Upper lobe of left lung (tissue), 6 donors: ENCODE data around the gene RBM15B. TPM values are rescaled to one million over a fixed set of nuclear protein-coding genes. Genes with fewer than 3 reads are reported as not detected.

Source experiments
- ATAC-seq, 2 donors: fragments of 200-7000 bp; cut with Tn5 transposase; one replicate each; pipeline ENCODE4 v1.9.1; 2022; ENCODE audit warnings: mild to moderate bottlenecking in 2 of 2, moderate library complexity in 2 of 2; ENCODE audit not compliant: low FRiP score in 2 of 2
- DNase-seq, 2 donors: peaks; one replicate each; pipeline ENCODE4 v3.0.0-alpha.2; 2019 to 2020
- H3K27ac ChIP-seq, 4 donors: fragments of 200-600 bp; sonication (generic); one replicate each; pipeline ENCODE4 v1.5.1; 2016 to 2019
- H3K27me3 ChIP-seq, 4 donors: fragments of 200-600 bp; sonication (generic); one replicate each; pipeline ENCODE4 v1.5.1; 2017 to 2019
- H3K36me3 ChIP-seq, 4 donors: fragments of 200-600 bp; sonication (generic); one replicate each; pipeline ENCODE4 v1.5.1; 2016 to 2019
- H3K4me1 ChIP-seq, 4 donors: fragments of 200-600 bp; sonication (generic); one replicate each; pipeline ENCODE4 v1.5.1; 2018 to 2019
- H3K4me3 ChIP-seq, 4 donors: fragments of 200-600 bp; sonication (generic); one replicate each; pipeline ENCODE4 v1.5.1; 2017 to 2019; ENCODE audit warnings: mild to moderate bottlenecking in 2 of 4, moderate library complexity in 1 of 4
- H3K9me3 ChIP-seq, 4 donors: fragments of 200-600 bp; sonication (generic); one replicate each; pipeline ENCODE4 v1.5.1; 2018 to 2019
- CTCF ChIP-seq, 6 experiments: fragments of 450-650 bp in 4 of 6; fragments of 200-600 bp in 2 of 6; sonication (generic) in 2 of 6; IDR thresholded peaks; one replicate each; pipeline ENCODE4 v1.5.1; 2016 to 2019; ENCODE audit warnings: antibody characterized with exemption in 6 of 6
- EP300 ChIP-seq, 4 donors: sonication (generic); formaldehyde crosslinking; IDR thresholded peaks; one replicate each; pipeline ENCODE4 v1.5.1; 2017; ENCODE audit warnings: antibody characterized with exemption in 4 of 4, control low read depth in 2 of 4
- POLR2A ChIP-seq, 4 donors: fragments of 450-650 bp; IDR thresholded peaks; one replicate each; pipeline ENCODE4 v1.5.1; 2016 to 2017; ENCODE audit warnings: antibody characterized with exemption in 4 of 4, mild to moderate bottlenecking in 2 of 4
- POLR2AphosphoS5 ChIP-seq, 2 donors: sonication (generic); formaldehyde crosslinking; IDR thresholded peaks; one replicate each; pipeline ENCODE4 v1.5.1; 2017; ENCODE audit warnings: antibody characterized with exemption in 2 of 2
- WGBS, 2 donors: methylation state at CpG; one replicate each; pipeline ENCODE4 v1.1.5; 2017 to 2018; 5-methylcytosine and 5-hydroxymethylcytosine counted together
- total RNA-seq, 6 donors: library from RNA; depleted of rRNA in 4 of 6; stranded (reverse); fragments of >200 nt in 4 of 6; gene quantifications; one replicate each; pipeline versions ENCODE4 v1.1.0 to v1.2.1, GENCODE V29; 2016 to 2021
- donor health status: DM: no; HTN: no; CAD: no; lungs with moderate emphysema.
- donor health status: DM: no; HTN: yes; CAD: no; lungs with severe emphysema.

The RBM15B gene
- total RNA-seq, 6 donors from 2014 or later, result 22.0 to 39.8 (median 27.2) TPM

- no peaks in the 10 kb centered on the region for H3K27me3 ChIP-seq
- no peak for TF ChIP-seq POLR2A (IDR thresholded peaks at IDR 0.05)
- no peak for TF ChIP-seq CTCF (IDR thresholded peaks at IDR 0.05)
- TF ChIP-seq POLR2AphosphoS5 (IDR thresholded peaks at IDR 0.05), result no peak
- no peak for TF ChIP-seq EP300 (IDR thresholded peaks at IDR 0.05)
- WGBS, 2 donors, result 95 to 96% methylated on average over 21 to 41 of the region's 42 CpGs
- peak in 1 of 2 donors; percentile 69 for DNase-seq
- no peak for ATAC-seq
- H3K27ac ChIP-seq, result peak overlapping the region; percentile 87 to 95 (median 92)
- H3K4me3 ChIP-seq, result peak overlapping the region; percentile 64 to 91 (median 82)
- peaks cover 52 to 82% (median 57%) of the 10 kb centered on the region in 4 donors for H3K4me1 ChIP-seq
- peaks cover 6 to 79% (median 55%) of the 10 kb centered on the region in 4 donors for H3K36me3 ChIP-seq
- no peaks in the 10 kb centered on the region for H3K9me3 ChIP-seq
These were observed 1.5 kb downstream of the RBM15B start for GRCh38 chr3:51392355-51393133.

DNA sequence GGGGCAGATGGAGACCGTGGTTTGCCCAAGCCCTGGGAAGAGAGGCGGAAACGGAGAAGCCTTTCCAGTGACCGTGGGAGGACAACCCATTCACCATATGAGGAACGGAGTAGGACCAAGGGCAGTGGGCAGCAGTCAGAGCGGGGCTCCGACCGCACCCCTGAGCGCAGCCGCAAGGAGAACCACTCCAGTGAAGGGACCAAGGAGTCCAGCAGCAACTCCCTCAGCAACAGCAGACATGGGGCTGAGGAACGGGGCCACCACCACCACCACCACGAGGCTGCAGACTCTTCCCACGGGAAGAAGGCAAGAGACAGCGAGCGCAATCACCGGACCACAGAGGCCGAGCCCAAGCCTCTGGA, 2.0 kb downstream of the RBM15B start:
- Histone ChIP-seq H3K4me1 (peaks cover 46 to 76% (median 53%) of the 10 kb centered on the region in 4 donors), H3K9me3 (no peaks in the 10 kb centered on the region), H3K27ac (no peak overlapping the region), H3K4me3 (no peak overlapping the region), H3K27me3 (no peaks in the 10 kb centered on the region), H3K36me3 (peaks cover 6 to 79% (median 61%) of the 10 kb centered on the region in 4 donors)
- no peak for TF ChIP-seq POLR2A (IDR thresholded peaks at IDR 0.05)
- TF ChIP-seq POLR2AphosphoS5 (IDR thresholded peaks at IDR 0.05), result no peak
- no peak for TF ChIP-seq CTCF (IDR thresholded peaks at IDR 0.05)
- no peak for TF ChIP-seq EP300 (IDR thresholded peaks at IDR 0.05)
- DNase-seq (peak in 1 of 2 donors; percentile 72), ATAC-seq (no peak)
- WGBS, 2 donors, result 94 to 98% methylated on average over 17 of the region's 17 CpGs

GRCh38 chr3:51393564-51393963, 2.5 kb downstream of the RBM15B start:
- no peaks in the 10 kb centered on the region for H3K27me3 ChIP-seq
- DNase-seq (peak in 1 of 2 donors; percentile 46), ATAC-seq (no peak)
- WGBS, 2 donors, result 90 to 93% methylated on average over 10 to 12 of the region's 14 CpGs
- no peak overlapping the region for H3K4me3 ChIP-seq
- peaks cover 6 to 79% (median 61%) of the 10 kb centered on the region in 4 donors for H3K36me3 ChIP-seq
- peaks cover 43 to 71% (median 50%) of the 10 kb centered on the region in 4 donors for H3K4me1 ChIP-seq
- H3K9me3 ChIP-seq, result no peaks in the 10 kb centered on the region
- TF ChIP-seq POLR2AphosphoS5 (IDR thresholded peaks at IDR 0.05) (no peak), POLR2A (IDR thresholded peaks at IDR 0.05) (no peak), EP300 (IDR thresholded peaks at IDR 0.05) (no peak), CTCF (IDR thresholded peaks at IDR 0.05) (no peak)
- no peak overlapping the region for H3K27ac ChIP-seq

GRCh38 chr3:51394541-51394940, 3.5 kb downstream of the RBM15B start:
- DNase-seq (no peak), ATAC-seq (no peak)
- TF ChIP-seq EP300 (IDR thresholded peaks at IDR 0.05), result no peak
- no peak for TF ChIP-seq POLR2A (IDR thresholded peaks at IDR 0.05)
- TF ChIP-seq POLR2AphosphoS5 (IDR thresholded peaks at IDR 0.05), result no peak
- TF ChIP-seq CTCF (IDR thresholded peaks at IDR 0.05), result no peak
- peaks cover 41 to 62% (median 43%) of the 10 kb centered on the region in 4 donors for H3K4me1 ChIP-seq
- no peaks in the 10 kb centered on the region for H3K27me3 ChIP-seq
- 86% methylated on average over 5 of the region's 5 CpGs; no CpG with 5 or more reads in 1 of the 2 donors for whole genome bisulfite sequencing, 2 donors
- H3K36me3 ChIP-seq, result peaks cover 6 to 78% (median 58%) of the 10 kb centered on the region in 4 donors
- H3K4me3 ChIP-seq, result no peak overlapping the region
- H3K9me3 ChIP-seq, result no peaks in the 10 kb centered on the region
- H3K27ac ChIP-seq, result no peak overlapping the region
